Neural crest cell (in vitro differentiated cells): ENCODE results near the gene PROK1. TPM values are rescaled to one million over a fixed set of nuclear protein-coding genes. Genes with fewer than 3 reads are reported as not detected.
"Not testable (repeated sequence)": the region's sequence is repeated elsewhere in the genome, so short reads cannot be mapped to it uniquely, and the experiment has no call there.

ENCODE experiments used
- DNase-seq: peaks from one replicate; pipeline ENCODE4 v3.0.0; 2021; ENCODE audit warnings: low read depth, mixed read lengths, low spot score
- H3K27ac Mint-ChIP-seq: one replicate; pipeline ENCODE4 v1.8.0; 2021; ENCODE audit warnings: mild to moderate bottlenecking, mixed read lengths; ENCODE audit not compliant: unreplicated experiment
- H3K27me3 Mint-ChIP-seq: 2 replicates; pipeline ENCODE4 v1.8.0; 2021; ENCODE audit warnings: low read depth, mild to moderate bottlenecking, mixed read lengths
- H3K36me3 Mint-ChIP-seq: 2 replicates; pipeline ENCODE4 v1.8.0; 2021; ENCODE audit warnings: low read depth, mild to moderate bottlenecking, mixed read lengths
- H3K4me1 Mint-ChIP-seq: 2 replicates; pipeline ENCODE4 v1.8.0; 2021; ENCODE audit warnings: mixed read lengths
- H3K4me3 Mint-ChIP-seq: one replicate; pipeline ENCODE4 v1.8.0; 2021; ENCODE audit warnings: mild to moderate bottlenecking, mixed read lengths
- H3K9me3 Mint-ChIP-seq: 2 replicates; pipeline ENCODE4 v1.8.0; 2021; ENCODE audit warnings: mixed read lengths
- CTCF ChIP-seq: fragments of 200-600 bp; sonication (generic); conservative IDR thresholded peaks from 2 replicates; pipeline ENCODE4 v1.5.0; 2021; ENCODE audit warnings: antibody characterized with exemption, mild to moderate bottlenecking
- total RNA-seq: library from RNA; stranded (reverse); gene quantifications from 2 replicates; pipeline ENCODE4 v1.2.1, GENCODE V29; 2021

The PROK1 gene
- total RNA-seq, 1 donor from 2014 or later: not detected

DNA sequence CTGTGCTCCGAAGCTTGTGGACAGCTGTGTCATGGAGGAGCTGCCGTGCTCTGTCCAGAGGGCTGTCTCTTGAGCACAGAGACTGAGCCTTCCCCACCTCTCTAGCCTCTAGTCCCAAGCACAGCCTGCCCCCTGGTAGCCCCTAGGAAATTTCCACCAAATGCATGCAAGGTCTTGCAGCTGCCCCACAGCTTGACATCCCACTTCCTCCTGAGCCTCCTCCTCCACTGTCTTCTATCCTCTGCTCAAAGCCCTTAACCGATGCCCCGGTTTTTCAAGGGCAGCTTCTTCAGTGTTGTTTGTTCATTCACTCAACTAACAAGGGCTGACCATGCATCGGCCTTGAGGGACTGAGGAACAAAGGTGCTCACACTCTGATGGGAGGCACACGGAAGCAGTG lies 20.6 kb upstream of the PROK1 start:
- no peak overlapping the region for H3K27ac Mint-ChIP-seq
- TF ChIP-seq CTCF: no peak
- no peaks in the 10 kb centered on the region for H3K9me3 Mint-ChIP-seq
- peaks cover 21% of the 10 kb centered on the region for H3K27me3 Mint-ChIP-seq
- no peaks in the 10 kb centered on the region for H3K36me3 Mint-ChIP-seq
- H3K4me1 Mint-ChIP-seq: peaks cover 8% of the 10 kb centered on the region
- DNase-seq: no peak
- no peak overlapping the region for H3K4me3 Mint-ChIP-seq

- peaks cover 10% of the 10 kb centered on the region for H3K4me1 Mint-ChIP-seq
- DNase-seq: no peak
- H3K9me3 Mint-ChIP-seq: no peaks in the 10 kb centered on the region
- H3K36me3 Mint-ChIP-seq: no peaks in the 10 kb centered on the region
- H3K27ac Mint-ChIP-seq: peak overlapping the region; percentile 65
- H3K4me3 Mint-ChIP-seq: no peak overlapping the region
- no peak for TF ChIP-seq CTCF
- H3K27me3 Mint-ChIP-seq: peaks cover 21% of the 10 kb centered on the region
Observed at GRCh38 chr1:110430901-110431300, 20.0 kb upstream of the PROK1 start.

DNA sequence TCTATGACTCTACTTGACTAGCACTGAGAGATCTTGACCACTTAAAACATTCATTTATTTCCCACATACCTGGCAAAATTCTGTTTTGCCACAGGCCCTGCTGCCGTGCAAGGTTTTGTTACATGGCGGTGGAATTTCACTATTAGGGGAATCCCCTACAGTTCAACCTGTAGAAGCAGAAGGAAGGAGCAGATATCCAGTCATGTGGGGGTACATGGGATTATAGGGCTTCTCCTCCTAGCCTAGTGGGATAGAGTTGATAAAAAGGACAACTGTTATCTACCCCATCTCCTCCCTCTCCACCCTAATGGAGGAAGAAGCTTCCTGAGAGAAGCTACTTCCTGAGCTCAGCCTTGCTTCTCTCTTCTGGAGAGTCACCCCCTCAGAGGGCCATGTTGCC lies 17.7 kb upstream of the PROK1 start:
- no peaks in the 10 kb centered on the region for H3K9me3 Mint-ChIP-seq
- DNase-seq: no peak
- no peak overlapping the region for H3K4me3 Mint-ChIP-seq
- peaks cover 18% of the 10 kb centered on the region for H3K4me1 Mint-ChIP-seq
- H3K27me3 Mint-ChIP-seq: peaks cover 21% of the 10 kb centered on the region
- H3K36me3 Mint-ChIP-seq: no peaks in the 10 kb centered on the region
- H3K27ac Mint-ChIP-seq: no peak overlapping the region
- no peak for TF ChIP-seq CTCF

DNA sequence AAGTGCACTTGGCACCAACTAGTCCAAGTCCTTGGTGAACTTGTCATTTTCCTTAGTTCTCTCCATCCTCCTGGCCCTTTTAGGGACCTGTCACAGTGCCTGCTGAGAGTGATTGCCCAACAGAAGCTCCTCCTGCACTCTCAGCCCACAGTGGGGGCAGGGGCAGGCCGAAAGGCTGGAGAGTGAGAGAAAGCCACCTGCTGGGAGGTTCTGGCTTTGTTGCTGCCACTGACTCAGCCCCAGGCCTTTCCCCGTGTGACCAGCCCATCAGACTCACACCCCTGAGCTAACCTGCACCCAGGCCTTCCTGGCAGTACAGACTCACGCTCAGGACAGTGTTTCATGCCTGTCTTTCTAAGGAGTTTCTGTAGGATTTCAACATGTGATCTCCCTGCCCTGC lies 17.1 kb upstream of the PROK1 start:
- Mint-ChIP-seq H3K4me1 (peaks cover 18% of the 10 kb centered on the region), H3K27ac (no peak overlapping the region), H3K36me3 (no peaks in the 10 kb centered on the region), H3K27me3 (peaks cover 21% of the 10 kb centered on the region), H3K4me3 (no peak overlapping the region), H3K9me3 (no peaks in the 10 kb centered on the region)
- peak; percentile 28 for TF ChIP-seq CTCF
- DNase-seq: no peak

GRCh38 chr1:110434946-110435345 lies 16.0 kb upstream of the PROK1 start:
- H3K36me3 Mint-ChIP-seq: no peaks in the 10 kb centered on the region
- no peak overlapping the region for H3K27ac Mint-ChIP-seq
- no peak for DNase-seq
- peaks cover 18% of the 10 kb centered on the region for H3K27me3 Mint-ChIP-seq
- TF ChIP-seq CTCF: no peak
- no peaks in the 10 kb centered on the region for H3K9me3 Mint-ChIP-seq
- no peak overlapping the region for H3K4me3 Mint-ChIP-seq
- H3K4me1 Mint-ChIP-seq: peaks cover 18% of the 10 kb centered on the region

GRCh38 chr1:110436635-110437034 lies 14.3 kb upstream of the PROK1 start:
- Mint-ChIP-seq H3K9me3 (no peaks in the 10 kb centered on the region), H3K27ac (peak overlapping the region; percentile 35), H3K4me3 (no peak overlapping the region), H3K27me3 (peaks cover 4% of the 10 kb centered on the region), H3K36me3 (no peaks in the 10 kb centered on the region), H3K4me1 (peaks cover 18% of the 10 kb centered on the region)
- peak; percentile 6 for DNase-seq
- no peak for TF ChIP-seq CTCF

GRCh38 chr1:110437645-110438299 lies 13.2 kb upstream of the PROK1 start:
- peaks cover 18% of the 10 kb centered on the region for H3K4me1 Mint-ChIP-seq
- H3K9me3 Mint-ChIP-seq, DNase-seq, H3K27me3 Mint-ChIP-seq, H3K27ac Mint-ChIP-seq, H3K4me3 Mint-ChIP-seq, H3K36me3 Mint-ChIP-seq: not testable (repeated sequence)
